ENCODE data around the gene ZNF32.

- TF ChIP-seq POLR2A (IDR thresholded peaks at IDR 0.05; ENCODE audit: low read length) (no peak), GATA1 (IDR thresholded peaks at IDR 0.05; ENCODE audit: low read depth, low read length) (no peak)
Observed at GRCh38 chr10:43667317-43667731, 18.6 kb upstream of the ZNF32 start.
